K562 (cell line): Measurements from ENCODE around the gene ARL8A.

ENCODE experiments used
- BRCA1 ChIP-seq, 2 experiments: fragments of 450-650 bp in 1 of 2; sonication (generic) in 1 of 2; formaldehyde crosslinking in 1 of 2; IDR thresholded peaks; 2 replicates each; pipeline versions ENCODE4 v1.5.0 to v1.6.1; 2017 to 2020; ENCODE audit warnings: mild to moderate bottlenecking in 1 of 2, missing genetic modification reagents in 1 of 2
- CTCF ChIP-seq, 3 experiments: IDR thresholded peaks in 2 of 3; conservative IDR thresholded peaks in 1 of 3; 2 replicates each; pipeline ENCODE4 v1.5.1; 2011 to 2012; ENCODE audit warnings: low read length in 3 of 3, mild to moderate bottlenecking in 3 of 3, control low read depth in 2 of 3, improper control_type of control experiment in 1 of 3, inconsistent platforms in 1 of 3, low read depth in 1 of 3, mixed read lengths in 1 of 3, moderate library complexity in 1 of 3; ENCODE audit not compliant: insufficient read depth in 2 of 3
- EZH2 ChIP-seq: IDR thresholded peaks from 2 replicates; pipeline ENCODE4 v1.6.1; 2012; ENCODE audit warnings: low read depth, mild to moderate bottlenecking, inconsistent platforms, low read length, borderline replicate concordance
- NUFIP1 ChIP-seq: fragments of 450-650 bp; IDR thresholded peaks from 2 replicates; pipeline ENCODE4 v1.6.1; 2018; ENCODE audit not compliant: partially characterized antibody
- POLR2A ChIP-seq: fragments of 450-650 bp; conservative IDR thresholded peaks from 2 replicates; pipeline ENCODE4 v1.6.1; 2016
- TBP ChIP-seq: optimal IDR thresholded peaks from 2 replicates; pipeline ENCODE3; 2011; ENCODE audit warnings: low read depth, low read length, improper control_type of control experiment

DNA sequence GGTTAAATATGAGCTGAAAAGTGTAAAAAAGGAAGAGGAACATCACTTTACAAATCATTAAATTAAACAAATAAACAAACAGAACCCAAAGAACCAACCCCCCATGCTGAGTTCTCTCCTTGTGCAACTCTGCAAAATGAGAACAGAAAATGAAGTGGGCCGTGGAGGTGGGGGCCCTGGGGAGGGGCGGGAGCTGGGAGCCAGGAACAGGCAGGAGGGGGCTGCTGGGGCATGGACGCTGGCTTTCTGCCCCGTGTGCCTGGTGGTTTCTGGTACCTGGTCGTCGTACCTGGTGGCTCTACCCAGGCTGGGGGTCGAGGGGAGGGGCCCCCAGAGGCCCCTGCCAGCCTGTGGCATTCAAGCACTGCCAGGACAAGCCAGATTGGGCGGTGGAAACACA is 11.0 kb downstream of the ARL8A start:
- TF ChIP-seq POLR2A (no peak), EZH2 (no peak), CTCF (IDR thresholded peaks at IDR 0.05 in 2 of 3, conservative IDR thresholded peaks at IDR 0.05 in 1 of 3; ENCODE audit: insufficient read depth in 2 of 3, low read depth in 1 of 3, low read length in 3 of 3) (no peak), NUFIP1 (no peak), BRCA1 (IDR thresholded peaks at IDR 0.05) (no peak), BRCA1 (CRISPR knock-in tag; IDR thresholded peaks at IDR 0.05) (no peak), TBP (no peak)
